ENCODE data around the gene NLRP10. TPM values are rescaled to one million over a fixed set of nuclear protein-coding genes. Genes with fewer than 3 reads are reported as not detected.
"Not testable (repeated sequence)": the region's sequence is repeated elsewhere in the genome, so short reads cannot be mapped to it uniquely, and the experiment has no call there.

The NLRP10 gene
- total RNA-seq (2014; rRNA removed; shearing (Covaris generic); ENCODE audit: low replicate concordance) = 0.36 TPM in 1 of 2 replicates, not detected in the other

GRCh38 chr11:7965386-7965785 lies at the start of gene NLRP10:
NLRP10 (minus strand) TSS chr11:7965447; CDS start chr11:7963495, 1,952 bp downstream.
- Histone ChIP-seq H3K36me3 (no peaks in the 10 kb centered on the region), H3K27me3 (no peaks in the 10 kb centered on the region), H3K9me3 (no peaks in the 10 kb centered on the region), H3K4me3 (no peak within 1 kb of the TSS)
- peak; percentile 85 for DNase-seq

- H3K9me3 ChIP-seq = no peaks in the 10 kb centered on the region
- H3K4me3 ChIP-seq = no peak overlapping the region
- DNase-seq = no peak
- no peaks in the 10 kb centered on the region; the same call in 1 of the 2 replicates for H3K27me3 ChIP-seq
- H3K36me3 ChIP-seq = no peaks in the 10 kb centered on the region
Measured at GRCh38 chr11:8013833-8014232, 48.6 kb upstream of the NLRP10 start.

- Histone ChIP-seq H3K4me3 (no peak overlapping the region), H3K36me3 (no peaks in the 10 kb centered on the region), H3K27me3 (no peaks in the 10 kb centered on the region), H3K9me3 (no peaks in the 10 kb centered on the region)
- peak; percentile 73 for DNase-seq
Measured at GRCh38 chr11:8011981-8012444, 46.8 kb upstream of the NLRP10 start.

- no peak overlapping the region for H3K4me3 ChIP-seq
- H3K9me3 ChIP-seq = no peaks in the 10 kb centered on the region
- H3K27me3 ChIP-seq = no peaks in the 10 kb centered on the region
- DNase-seq = no peak
- no peaks in the 10 kb centered on the region for H3K36me3 ChIP-seq
Measured at GRCh38 chr11:8011371-8011770, 46.1 kb upstream of the NLRP10 start.

- H3K27me3 ChIP-seq = no peaks in the 10 kb centered on the region
- DNase-seq = no peak
- H3K4me3 ChIP-seq = no peak overlapping the region
Measured at GRCh38 chr11:8009856-8010255, 44.6 kb upstream of the NLRP10 start.

GRCh38 chr11:8008212-8008611 lies 43.0 kb upstream of the NLRP10 start:
- no peaks in the 10 kb centered on the region for H3K36me3 ChIP-seq
- H3K4me3 ChIP-seq = no peak overlapping the region
- no peak for DNase-seq
- no peaks in the 10 kb centered on the region for H3K27me3 ChIP-seq
- H3K9me3 ChIP-seq = no peaks in the 10 kb centered on the region

More at GRCh38 chr11:8009856-8010255, 44.6 kb upstream of the NLRP10 start:
- no peaks in the 10 kb centered on the region for H3K9me3 ChIP-seq
- no peaks in the 10 kb centered on the region for H3K36me3 ChIP-seq

GRCh38 chr11:8006349-8006977 lies 41.2 kb upstream of the NLRP10 start:
- Histone ChIP-seq H3K4me3 (no peak overlapping the region), H3K36me3 (no peaks in the 10 kb centered on the region), H3K9me3 (no peaks in the 10 kb centered on the region), H3K27me3 (no peaks in the 10 kb centered on the region)
- DNase-seq = peak; percentile 51

GRCh38 chr11:8005556-8005955 lies 40.3 kb upstream of the NLRP10 start:
- no peak for DNase-seq
- Histone ChIP-seq H3K27me3 (no peaks in the 10 kb centered on the region), H3K36me3 (no peaks in the 10 kb centered on the region)

GRCh38 chr11:8004008-8004407 lies 38.8 kb upstream of the NLRP10 start:
- no peaks in the 10 kb centered on the region for H3K36me3 ChIP-seq
- H3K4me3 ChIP-seq = no peak overlapping the region
- DNase-seq = no peak
- H3K27me3 ChIP-seq = no peaks in the 10 kb centered on the region
- no peaks in the 10 kb centered on the region for H3K9me3 ChIP-seq

More at GRCh38 chr11:8005556-8005955, 40.3 kb upstream of the NLRP10 start:
- H3K4me3 ChIP-seq = no peak overlapping the region
- no peaks in the 10 kb centered on the region for H3K9me3 ChIP-seq

GRCh38 chr11:8003187-8003586 lies 37.9 kb upstream of the NLRP10 start:
- DNase-seq = no peak
- H3K36me3 ChIP-seq = peaks cover 5% of the 10 kb centered on the region
- H3K27me3 ChIP-seq = no peaks in the 10 kb centered on the region

GRCh38 chr11:8002676-8003075 lies 37.4 kb upstream of the NLRP10 start:
- Histone ChIP-seq H3K27me3 (no peaks in the 10 kb centered on the region), H3K4me3 (no peak overlapping the region), H3K9me3 (no peaks in the 10 kb centered on the region), H3K36me3 (peaks cover 9% of the 10 kb centered on the region)
- DNase-seq = no peak

More at GRCh38 chr11:8003187-8003586, 37.9 kb upstream of the NLRP10 start:
- Histone ChIP-seq H3K4me3 (no peak overlapping the region), H3K9me3 (no peaks in the 10 kb centered on the region)

GRCh38 chr11:8000390-8000789 lies 35.1 kb upstream of the NLRP10 start:
- Histone ChIP-seq H3K9me3 (no peaks in the 10 kb centered on the region), H3K36me3 (peaks cover 32% of the 10 kb centered on the region), H3K27me3 (no peaks in the 10 kb centered on the region), H3K4me3 (no peak overlapping the region)
- no peak for DNase-seq

- no peaks in the 10 kb centered on the region for H3K27me3 ChIP-seq
- no peak overlapping the region for H3K4me3 ChIP-seq
- DNase-seq = no peak
- no peaks in the 10 kb centered on the region for H3K9me3 ChIP-seq
- peaks cover 38% of the 10 kb centered on the region for H3K36me3 ChIP-seq
Measured at GRCh38 chr11:7999795-8000194, 34.5 kb upstream of the NLRP10 start.

- H3K9me3 ChIP-seq = no peaks in the 10 kb centered on the region
- H3K27me3 ChIP-seq = no peaks in the 10 kb centered on the region
- DNase-seq = no peak
- no peak overlapping the region for H3K4me3 ChIP-seq
- peaks cover 85% of the 10 kb centered on the region for H3K36me3 ChIP-seq
Measured at GRCh38 chr11:7994581-7995278, 29.5 kb upstream of the NLRP10 start.

- not testable (repeated sequence) for H3K27me3 ChIP-seq, H3K9me3 ChIP-seq, DNase-seq
- H3K36me3 ChIP-seq = peaks cover 45% of the 10 kb centered on the region
- H3K4me3 ChIP-seq = peak overlapping the region; percentile 90
Measured at GRCh38 chr11:7987560-7987883, 22.3 kb upstream of the NLRP10 start.

- Histone ChIP-seq H3K9me3 (no peaks in the 10 kb centered on the region), H3K27me3 (no peaks in the 10 kb centered on the region), H3K4me3 (peak within 1 kb of the TSS; percentile 90), H3K36me3 (peaks cover 39% of the 10 kb centered on the region)
- peak; percentile 88 for DNase-seq
Measured at GRCh38 chr11:7986768-7987559, 21.7 kb upstream of the NLRP10 start, which contains the start of gene EIF3F. EIF3F (plus strand) TSS chr11:7987337; CDS start chr11:7987353, 16 bp downstream.
